H9 (cell line): ENCODE results near the gene CCDC85B. TPM values are rescaled to one million over a fixed set of nuclear protein-coding genes. Genes with fewer than 3 reads are reported as not detected.
A peak's percentile ranks its signal among the peaks of the same experiment; 100 is the strongest.
"Not testable (repeated sequence)": the region's sequence is repeated elsewhere in the genome, so short reads cannot be mapped to it uniquely, and the experiment has no call there.

ENCODE experiments used
- DNase-seq: peaks from one replicate; pipeline ENCODE4 v3.0.0-alpha.2; 2017
- H2AFZ ChIP-seq: one replicate; pipeline ENCODE4 v1.6.1; 2013; ENCODE audit warnings: mild to moderate bottlenecking, low read length, control low read depth, moderate library complexity
- H2AK5ac ChIP-seq: 2 replicates; pipeline ENCODE4 v1.6.1; 2013; ENCODE audit warnings: low read length, control low read depth, mixed read lengths; ENCODE audit not compliant: insufficient read length
- H2BK120ac ChIP-seq: one replicate; pipeline ENCODE4 v1.6.1; 2013; ENCODE audit warnings: low read depth, mild to moderate bottlenecking, low read length, control low read depth, inconsistent platforms; ENCODE audit not compliant: poor library complexity, severe bottlenecking
- H2BK12ac ChIP-seq: 2 replicates; pipeline ENCODE4 v1.6.1; 2013; ENCODE audit warnings: low read length, control low read depth, mixed read lengths, low read depth; ENCODE audit not compliant: insufficient read length
- H2BK15ac ChIP-seq: 2 replicates; pipeline ENCODE4 v1.6.1; 2013; ENCODE audit warnings: low read depth, low read length, control low read depth
- H2BK20ac ChIP-seq: one replicate; pipeline ENCODE4 v1.6.1; 2013; ENCODE audit warnings: low read depth, mild to moderate bottlenecking, low read length, control low read depth, inconsistent platforms; ENCODE audit not compliant: poor library complexity, severe bottlenecking
- H2BK5ac ChIP-seq: 2 replicates; pipeline ENCODE4 v1.6.1; 2013; ENCODE audit warnings: low read length, control low read depth, mixed read lengths; ENCODE audit not compliant: insufficient read length
- H3K14ac ChIP-seq: 2 replicates; pipeline ENCODE4 v1.6.1; 2013; ENCODE audit warnings: low read length, control low read depth; ENCODE audit not compliant: insufficient read depth
- H3K18ac ChIP-seq: 2 replicates; pipeline ENCODE4 v1.6.1; 2013; ENCODE audit warnings: low read depth, mild to moderate bottlenecking, mixed read lengths, low read length, control low read depth; ENCODE audit not compliant: insufficient read length
- H3K23ac ChIP-seq: 2 replicates; pipeline ENCODE4 v1.6.1; 2013; ENCODE audit warnings: low read length, control low read depth, mixed read lengths, low read depth; ENCODE audit not compliant: insufficient read length
- H3K23me2 ChIP-seq: 2 replicates; pipeline ENCODE4 v1.6.1; 2013; ENCODE audit warnings: low read depth, mild to moderate bottlenecking, mixed read lengths, low read length, control low read depth; ENCODE audit not compliant: insufficient read length, poor library complexity, severe bottlenecking
- H3K27ac ChIP-seq: 2 replicates; pipeline ENCODE4 v1.5.1; 2013; ENCODE audit warnings: low read length, control low read depth, mixed read lengths, low read depth; ENCODE audit not compliant: insufficient read length
- H3K27me3 ChIP-seq: 2 replicates; pipeline ENCODE4 v1.6.1; 2013; ENCODE audit warnings: low read length, control low read depth, inconsistent platforms; ENCODE audit not compliant: insufficient read depth
- H3K4ac ChIP-seq: 2 replicates; pipeline ENCODE4 v1.6.1; 2013; ENCODE audit warnings: low read depth, mild to moderate bottlenecking, control low read depth, inconsistent platforms, low read length, moderate library complexity
- H3K4me1 ChIP-seq: 2 replicates; pipeline ENCODE4 v1.6.1; 2013; ENCODE audit warnings: low read length, control low read depth, inconsistent platforms; ENCODE audit not compliant: insufficient read depth
- H3K4me2 ChIP-seq: 2 replicates; pipeline ENCODE4 v1.6.1; 2013; ENCODE audit warnings: low read length, control low read depth, mixed read lengths; ENCODE audit not compliant: insufficient read length, insufficient read depth
- H3K56ac ChIP-seq: 2 replicates; pipeline ENCODE4 v1.6.1; 2013; ENCODE audit warnings: low read depth, mild to moderate bottlenecking, mixed read lengths, low read length, control low read depth; ENCODE audit not compliant: insufficient read length
- H3K79me1 ChIP-seq: 2 replicates; pipeline ENCODE4 v1.6.1; 2013; ENCODE audit warnings: low read depth, mild to moderate bottlenecking, moderate library complexity, low read length, control low read depth, inconsistent platforms; ENCODE audit not compliant: insufficient read depth, poor library complexity, severe bottlenecking
- H3K79me2 ChIP-seq: 2 replicates; pipeline ENCODE4 v1.6.1; 2013; ENCODE audit warnings: low read length, control low read depth, inconsistent platforms; ENCODE audit not compliant: insufficient read depth
- H3K9ac ChIP-seq: 2 replicates; pipeline ENCODE4 v1.6.1; 2013; ENCODE audit warnings: low read length, control low read depth, mixed read lengths; ENCODE audit not compliant: insufficient read length; ENCODE audit errors: extremely low read depth
- H3K9me3 ChIP-seq: one replicate; pipeline ENCODE4 v1.6.1; 2013; ENCODE audit warnings: low read depth, low read length, inconsistent platforms; ENCODE audit not compliant: control insufficient read depth
- H3T11ph ChIP-seq: one replicate; pipeline ENCODE4 v1.6.1; 2013; ENCODE audit warnings: mild to moderate bottlenecking, low read length, control low read depth, inconsistent platforms
- H4K20me1 ChIP-seq: one replicate; pipeline ENCODE4 v1.6.1; 2013; ENCODE audit not compliant: control insufficient read depth, insufficient read length, insufficient read depth
- H4K5ac ChIP-seq: 2 replicates; pipeline ENCODE4 v1.6.1; 2013; ENCODE audit warnings: low read depth, mild to moderate bottlenecking, mixed read lengths, low read length, control low read depth; ENCODE audit not compliant: insufficient read length
- H4K8ac ChIP-seq: replicated peaks from 2 replicates; pipeline ENCODE4 v1.6.1; 2013; ENCODE audit warnings: low read length, control low read depth, mixed read lengths, low read depth; ENCODE audit not compliant: insufficient read length
- H4K91ac ChIP-seq: 2 replicates; pipeline ENCODE4 v1.6.1; 2013; ENCODE audit warnings: low read depth, mild to moderate bottlenecking, moderate library complexity, mixed read lengths, low read length, control low read depth; ENCODE audit not compliant: insufficient read length
- H3K27ac Mint-ChIP-seq, 3 experiments: 2 replicates in 2 of 3; 3 replicates in 1 of 3; pipeline ENCODE4 v1.8.0; 2020 to 2021; ENCODE audit warnings: mixed read lengths in 3 of 3, mild to moderate bottlenecking in 1 of 3, moderate library complexity in 1 of 3
- H3K27me3 Mint-ChIP-seq: 2 replicates; pipeline ENCODE4 v1.8.0; 2021; ENCODE audit warnings: low read depth, mild to moderate bottlenecking, moderate library complexity, mixed read lengths
- H3K36me3 Mint-ChIP-seq, 3 experiments: 2 replicates in 2 of 3; 3 replicates in 1 of 3; pipeline ENCODE4 v1.8.0; 2020 to 2021; ENCODE audit warnings: low read depth in 3 of 3, mixed read lengths in 3 of 3; ENCODE audit not compliant: insufficient read depth in 1 of 3
- H3K4me1 Mint-ChIP-seq, 2 experiments: 2 replicates each; pipeline ENCODE4 v1.8.0; 2020; ENCODE audit warnings: mixed read lengths in 2 of 2
- H3K4me3 Mint-ChIP-seq, 2 experiments: 2 replicates in 1 of 2; 3 replicates in 1 of 2; pipeline ENCODE4 v1.8.0; 2020 to 2021; ENCODE audit warnings: mild to moderate bottlenecking in 2 of 2, mixed read lengths in 2 of 2, moderate library complexity in 1 of 2
- H3K9me3 Mint-ChIP-seq, 2 experiments: 2 replicates in 1 of 2; 3 replicates in 1 of 2; pipeline ENCODE4 v1.8.0; 2020; ENCODE audit warnings: mild to moderate bottlenecking in 2 of 2, mixed read lengths in 2 of 2, moderate library complexity in 1 of 2
- WGBS: extraction: QIAGEN DNeasy Blood & Tissue Kit; methylation state at CpG from one replicate; pipeline ENCODE4 v1.1.7; 2013; ENCODE audit warnings: missing lambda C conversion rate, low lambda C conversion rate, mixed read lengths; ENCODE audit not compliant: insufficient read length; ENCODE audit errors: extremely low coverage; 5-methylcytosine and 5-hydroxymethylcytosine counted together
- total RNA-seq: library from RNA; stranded (reverse); gene quantifications from 2 replicates; pipeline ENCODE4 v1.2.1, GENCODE V29; 2021
- TF ChIP-seq, protein P1 (sequence below): fragments of 200-600 bp; sonication (generic); conservative IDR thresholded peaks from 3 replicates; pipeline ENCODE4 v1.8.0; 2021; ENCODE audit warnings: antibody characterized with exemption, mild to moderate bottlenecking

Gene CCDC85B
- total RNA-seq, 1 experiment from 2014 or later: 23.3 TPM

GRCh38 chr11:65847746-65848145 is 42.7 kb upstream of the CCDC85B start:
- Mint-ChIP-seq H3K4me3 (no peak overlapping the region; a peak in 1 of 5 replicates), H3K27me3 (peaks cover 20% of the 10 kb centered on the region), H3K36me3 (peaks cover 10 to 18% (median 11%) of the 10 kb centered on the region in 3 experiments; a peak in 6 of 7 replicates), H3K4me1 (peaks cover 8 to 14% of the 10 kb centered on the region in 2 experiments), H3K27ac (0 out of 7 replicates have a peak overlapping the region, but pooled peaks of 1 of the 3 experiments have one; percentile 35), H3K9me3 (peaks cover 3 to 7% of the 10 kb centered on the region in 2 experiments; a peak in 2 of 5 replicates)
- no peak overlapping the region for H3K14ac ChIP-seq
- no peak overlapping the region for H3K27ac ChIP-seq
- H3K18ac ChIP-seq: no peak overlapping the region
- no CpG with 5 or more reads among the region's 3 CpGs for WGBS
- no peaks in the 10 kb centered on the region for H3K4me1 ChIP-seq
- H2AK5ac ChIP-seq: no peak overlapping the region
- H3T11ph ChIP-seq: no peak overlapping the region
- no peak overlapping the region for H4K91ac ChIP-seq
- no peaks in the 10 kb centered on the region for H3K79me2 ChIP-seq
- H3K56ac ChIP-seq: no peak overlapping the region
- no peak overlapping the region for H3K4me2 ChIP-seq
- H2BK12ac ChIP-seq: no peak overlapping the region
- no peak for DNase-seq
- no peak overlapping the region for H2AFZ ChIP-seq
- TF ChIP-seq, protein P1, sequence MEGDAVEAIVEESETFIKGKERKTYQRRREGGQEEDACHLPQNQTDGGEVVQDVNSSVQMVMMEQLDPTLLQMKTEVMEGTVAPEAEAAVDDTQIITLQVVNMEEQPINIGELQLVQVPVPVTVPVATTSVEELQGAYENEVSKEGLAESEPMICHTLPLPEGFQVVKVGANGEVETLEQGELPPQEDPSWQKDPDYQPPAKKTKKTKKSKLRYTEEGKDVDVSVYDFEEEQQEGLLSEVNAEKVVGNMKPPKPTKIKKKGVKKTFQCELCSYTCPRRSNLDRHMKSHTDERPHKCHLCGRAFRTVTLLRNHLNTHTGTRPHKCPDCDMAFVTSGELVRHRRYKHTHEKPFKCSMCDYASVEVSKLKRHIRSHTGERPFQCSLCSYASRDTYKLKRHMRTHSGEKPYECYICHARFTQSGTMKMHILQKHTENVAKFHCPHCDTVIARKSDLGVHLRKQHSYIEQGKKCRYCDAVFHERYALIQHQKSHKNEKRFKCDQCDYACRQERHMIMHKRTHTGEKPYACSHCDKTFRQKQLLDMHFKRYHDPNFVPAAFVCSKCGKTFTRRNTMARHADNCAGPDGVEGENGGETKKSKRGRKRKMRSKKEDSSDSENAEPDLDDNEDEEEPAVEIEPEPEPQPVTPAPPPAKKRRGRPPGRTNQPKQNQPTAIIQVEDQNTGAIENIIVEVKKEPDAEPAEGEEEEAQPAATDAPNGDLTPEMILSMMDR: no peak
- H2BK20ac ChIP-seq: no peak overlapping the region
- no peak overlapping the region for H3K9ac ChIP-seq
- no peak overlapping the region for H2BK120ac ChIP-seq
- H2BK15ac ChIP-seq: no peak overlapping the region
- H4K5ac ChIP-seq: no peak overlapping the region
- H2BK5ac ChIP-seq: no peak overlapping the region
- no peaks in the 10 kb centered on the region for H3K27me3 ChIP-seq
- no peak overlapping the region for H3K4ac ChIP-seq
- H4K8ac ChIP-seq: no peak overlapping the region
- no peaks in the 10 kb centered on the region for H3K79me1 ChIP-seq
- no peaks in the 10 kb centered on the region for H4K20me1 ChIP-seq
- H3K9me3 ChIP-seq: no peaks in the 10 kb centered on the region
- no peaks in the 10 kb centered on the region for H3K23me2 ChIP-seq
- no peak overlapping the region for H3K23ac ChIP-seq

DNA sequence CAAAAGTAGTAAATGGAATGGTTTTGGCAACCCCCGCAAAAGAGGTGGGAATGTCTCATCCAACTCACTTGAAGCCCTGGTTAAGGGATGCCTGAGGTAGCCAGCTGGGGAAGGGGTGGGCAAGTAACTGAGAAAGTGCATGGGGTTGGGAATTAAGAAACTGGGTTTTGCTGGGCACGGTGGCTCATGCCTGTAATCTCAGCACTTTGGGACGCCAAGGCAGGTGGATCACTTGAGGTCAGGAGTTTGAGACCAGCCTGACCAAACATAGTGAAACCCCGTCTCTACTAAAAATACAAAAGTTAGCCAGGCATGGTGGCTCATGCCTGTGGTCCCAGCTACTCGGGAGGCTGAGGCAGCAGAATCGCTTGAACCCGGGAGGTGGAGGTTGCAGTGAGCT is 41.8 kb upstream of the CCDC85B start:
- H3K4me2 ChIP-seq, H2BK5ac ChIP-seq, H2BK15ac ChIP-seq, H3K14ac ChIP-seq, H4K91ac ChIP-seq, H3K9me3 ChIP-seq, H3K4me1 ChIP-seq, H3K18ac ChIP-seq, H3K79me1 ChIP-seq, H3T11ph ChIP-seq, H3K9ac ChIP-seq, H4K20me1 ChIP-seq, H3K27ac Mint-ChIP-seq, H3K4ac ChIP-seq, H3K56ac ChIP-seq, H2BK120ac ChIP-seq, H2AK5ac ChIP-seq, H2BK20ac ChIP-seq, H2AFZ ChIP-seq, H3K27ac ChIP-seq, H3K23me2 ChIP-seq, H3K23ac ChIP-seq, H4K8ac ChIP-seq, H2BK12ac ChIP-seq, H3K79me2 ChIP-seq, DNase-seq, H3K27me3 ChIP-seq, H3K9me3 Mint-ChIP-seq, H4K5ac ChIP-seq: not testable (repeated sequence)
- H3K4me3 Mint-ChIP-seq: peak overlapping the region in 1 of 2 experiments; percentile 38; a peak in 1 of 5 replicates
- WGBS: no CpG with 5 or more reads among the region's 7 CpGs
- H3K4me1 Mint-ChIP-seq: peaks cover 8 to 14% of the 10 kb centered on the region in 2 experiments
- peaks cover 17 to 26% (median 18%) of the 10 kb centered on the region in 3 experiments for H3K36me3 Mint-ChIP-seq
- H3K27me3 Mint-ChIP-seq: peaks cover 17% of the 10 kb centered on the region
